ENCODE measurements around the gene KIAA1217.

KIAA1217 gene, protein sequence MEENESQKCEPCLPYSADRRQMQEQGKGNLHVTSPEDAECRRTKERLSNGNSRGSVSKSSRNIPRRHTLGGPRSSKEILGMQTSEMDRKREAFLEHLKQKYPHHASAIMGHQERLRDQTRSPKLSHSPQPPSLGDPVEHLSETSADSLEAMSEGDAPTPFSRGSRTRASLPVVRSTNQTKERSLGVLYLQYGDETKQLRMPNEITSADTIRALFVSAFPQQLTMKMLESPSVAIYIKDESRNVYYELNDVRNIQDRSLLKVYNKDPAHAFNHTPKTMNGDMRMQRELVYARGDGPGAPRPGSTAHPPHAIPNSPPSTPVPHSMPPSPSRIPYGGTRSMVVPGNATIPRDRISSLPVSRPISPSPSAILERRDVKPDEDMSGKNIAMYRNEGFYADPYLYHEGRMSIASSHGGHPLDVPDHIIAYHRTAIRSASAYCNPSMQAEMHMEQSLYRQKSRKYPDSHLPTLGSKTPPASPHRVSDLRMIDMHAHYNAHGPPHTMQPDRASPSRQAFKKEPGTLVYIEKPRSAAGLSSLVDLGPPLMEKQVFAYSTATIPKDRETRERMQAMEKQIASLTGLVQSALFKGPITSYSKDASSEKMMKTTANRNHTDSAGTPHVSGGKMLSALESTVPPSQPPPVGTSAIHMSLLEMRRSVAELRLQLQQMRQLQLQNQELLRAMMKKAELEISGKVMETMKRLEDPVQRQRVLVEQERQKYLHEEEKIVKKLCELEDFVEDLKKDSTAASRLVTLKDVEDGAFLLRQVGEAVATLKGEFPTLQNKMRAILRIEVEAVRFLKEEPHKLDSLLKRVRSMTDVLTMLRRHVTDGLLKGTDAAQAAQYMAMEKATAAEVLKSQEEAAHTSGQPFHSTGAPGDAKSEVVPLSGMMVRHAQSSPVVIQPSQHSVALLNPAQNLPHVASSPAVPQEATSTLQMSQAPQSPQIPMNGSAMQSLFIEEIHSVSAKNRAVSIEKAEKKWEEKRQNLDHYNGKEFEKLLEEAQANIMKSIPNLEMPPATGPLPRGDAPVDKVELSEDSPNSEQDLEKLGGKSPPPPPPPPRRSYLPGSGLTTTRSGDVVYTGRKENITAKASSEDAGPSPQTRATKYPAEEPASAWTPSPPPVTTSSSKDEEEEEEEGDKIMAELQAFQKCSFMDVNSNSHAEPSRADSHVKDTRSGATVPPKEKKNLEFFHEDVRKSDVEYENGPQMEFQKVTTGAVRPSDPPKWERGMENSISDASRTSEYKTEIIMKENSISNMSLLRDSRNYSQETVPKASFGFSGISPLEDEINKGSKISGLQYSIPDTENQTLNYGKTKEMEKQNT (N-terminal part only)

DNA sequence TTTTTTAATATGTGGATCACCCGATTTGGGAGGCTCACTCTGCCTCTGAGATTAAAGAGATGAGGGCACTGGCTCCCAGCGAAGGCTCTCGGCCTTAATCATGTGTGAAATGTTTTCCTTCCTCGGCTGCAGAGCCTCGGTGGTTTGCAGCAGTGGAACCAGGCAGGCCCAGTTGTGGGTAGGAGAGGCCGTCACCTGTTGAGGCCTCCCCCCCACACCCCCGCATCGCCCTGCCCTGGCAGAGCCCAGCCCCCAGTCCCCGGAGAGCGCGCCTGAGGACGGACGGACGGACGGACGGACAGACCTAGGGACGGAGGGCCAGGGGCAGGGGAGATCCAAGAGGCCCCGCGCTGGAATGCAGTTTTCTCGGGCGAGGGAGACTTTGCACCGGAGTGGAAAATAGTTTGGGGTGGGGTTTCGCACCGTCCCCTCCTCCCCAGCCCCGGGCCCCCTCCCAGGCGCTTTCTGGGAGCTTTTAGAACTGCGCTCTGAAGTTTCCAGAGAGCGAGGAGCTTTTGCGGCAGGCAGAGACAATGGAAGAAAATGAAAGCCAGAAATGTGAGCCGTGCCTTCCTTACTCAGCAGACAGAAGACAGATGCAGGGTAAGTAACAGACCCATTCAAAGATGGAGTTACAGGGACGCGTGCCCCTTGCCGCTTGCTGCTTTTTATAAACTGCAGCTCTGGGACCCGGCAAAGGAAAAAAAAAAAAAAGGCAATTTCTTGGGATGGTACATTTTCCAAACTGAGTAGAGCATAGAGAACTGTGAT, at the start of gene KIAA1217:
KIAA1217 (plus strand) TSS at position 478 of the 771 bp plus-strand sequence; CDS start at position 534, 56 bp downstream.
- Histone ChIP-seq H3K36me3 (ENCODE audit: control insufficient read depth, insufficient read depth, low read length) (no peaks in the 10 kb centered on the region), H3K9me3 (ENCODE audit: control insufficient read depth, low read length) (no peaks in the 10 kb centered on the region), H3K4me1 (ENCODE audit: control insufficient read depth, insufficient read depth, low read length) (peaks cover 6% of the 10 kb centered on the region), H3K4me3 (ENCODE audit: low read length) (peak within 1 kb of the TSS; percentile 51), H3K27me3 (ENCODE audit: control insufficient read depth, insufficient read depth, low read length) (no peaks in the 10 kb centered on the region), H3K9ac (ENCODE audit: low read length) (peak within 1 kb of the TSS; percentile 52)

DNA sequence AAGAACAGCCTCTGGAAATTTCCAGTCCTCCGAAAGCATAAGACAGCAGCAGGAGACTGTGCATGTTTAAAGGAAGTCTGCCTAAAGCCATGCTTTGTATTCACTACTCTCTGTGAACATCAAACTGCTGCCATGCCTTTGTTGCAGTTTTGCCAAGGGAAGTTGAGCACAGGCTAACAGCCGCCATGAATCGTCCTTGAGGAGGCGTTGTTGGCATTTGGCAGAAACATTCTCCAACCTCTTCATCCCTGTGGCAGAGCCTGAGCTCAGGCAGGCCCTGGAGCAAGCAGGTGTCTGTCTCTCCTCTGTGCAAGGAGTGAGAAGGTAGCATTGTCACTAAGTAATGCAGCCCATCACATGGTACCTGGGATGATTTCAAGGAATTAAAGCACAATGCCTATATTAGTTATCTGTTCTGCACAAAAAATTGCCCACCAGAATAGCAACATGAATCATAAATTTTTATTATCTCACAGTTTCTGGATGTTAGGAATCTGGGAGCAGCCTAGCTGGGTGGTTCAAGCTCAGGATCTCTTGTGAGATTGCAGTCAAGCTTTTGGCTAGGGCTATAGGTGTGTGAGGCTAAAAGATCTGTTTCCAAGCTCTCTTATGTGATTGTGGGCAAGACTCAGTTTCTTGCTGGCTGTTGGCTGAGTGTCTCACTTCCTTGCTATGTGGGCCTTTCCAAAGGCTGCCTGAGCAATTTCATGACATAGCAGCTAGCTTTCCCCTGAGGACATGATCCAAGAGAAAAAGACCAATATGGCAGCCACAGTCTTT, 46.5 kb upstream of the KIAA1217 start:
- Histone ChIP-seq H3K4me1 (ENCODE audit: control insufficient read depth, insufficient read depth, low read length) (no peaks in the 10 kb centered on the region), H3K27me3 (ENCODE audit: control insufficient read depth, insufficient read depth, low read length) (no peaks in the 10 kb centered on the region), H3K9ac (ENCODE audit: low read length) (no peak overlapping the region), H3K36me3 (ENCODE audit: control insufficient read depth, insufficient read depth, low read length) (no peaks in the 10 kb centered on the region), H3K9me3 (ENCODE audit: control insufficient read depth, low read length) (no peaks in the 10 kb centered on the region), H3K4me3 (ENCODE audit: low read length) (no peak overlapping the region)

DNA sequence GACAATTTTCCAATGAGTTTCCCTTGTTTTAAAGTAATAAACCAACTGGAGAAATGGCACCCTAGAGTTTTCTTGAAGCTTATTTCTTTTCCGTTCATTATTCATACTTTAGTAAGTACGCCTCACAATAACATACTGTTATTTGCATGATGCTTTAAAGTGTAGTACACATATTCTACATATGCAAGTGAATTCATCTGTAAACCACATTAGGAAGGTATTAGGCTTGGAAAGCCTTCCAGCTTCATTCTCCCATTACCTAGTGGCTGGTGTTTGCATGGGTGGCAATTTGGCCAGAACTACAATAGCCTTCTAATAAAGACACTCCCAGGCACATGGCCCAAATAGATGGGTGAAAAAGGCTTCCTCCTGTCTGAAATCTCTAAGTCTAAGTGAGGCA, 45.5 kb upstream of the KIAA1217 start:
- Histone ChIP-seq H3K27me3 (ENCODE audit: control insufficient read depth, insufficient read depth, low read length) (no peaks in the 10 kb centered on the region), H3K9ac (ENCODE audit: low read length) (no peak overlapping the region), H3K4me1 (ENCODE audit: control insufficient read depth, insufficient read depth, low read length) (no peaks in the 10 kb centered on the region), H3K9me3 (ENCODE audit: control insufficient read depth, low read length) (no peaks in the 10 kb centered on the region), H3K4me3 (ENCODE audit: low read length) (no peak overlapping the region), H3K36me3 (ENCODE audit: control insufficient read depth, insufficient read depth, low read length) (no peaks in the 10 kb centered on the region)

DNA sequence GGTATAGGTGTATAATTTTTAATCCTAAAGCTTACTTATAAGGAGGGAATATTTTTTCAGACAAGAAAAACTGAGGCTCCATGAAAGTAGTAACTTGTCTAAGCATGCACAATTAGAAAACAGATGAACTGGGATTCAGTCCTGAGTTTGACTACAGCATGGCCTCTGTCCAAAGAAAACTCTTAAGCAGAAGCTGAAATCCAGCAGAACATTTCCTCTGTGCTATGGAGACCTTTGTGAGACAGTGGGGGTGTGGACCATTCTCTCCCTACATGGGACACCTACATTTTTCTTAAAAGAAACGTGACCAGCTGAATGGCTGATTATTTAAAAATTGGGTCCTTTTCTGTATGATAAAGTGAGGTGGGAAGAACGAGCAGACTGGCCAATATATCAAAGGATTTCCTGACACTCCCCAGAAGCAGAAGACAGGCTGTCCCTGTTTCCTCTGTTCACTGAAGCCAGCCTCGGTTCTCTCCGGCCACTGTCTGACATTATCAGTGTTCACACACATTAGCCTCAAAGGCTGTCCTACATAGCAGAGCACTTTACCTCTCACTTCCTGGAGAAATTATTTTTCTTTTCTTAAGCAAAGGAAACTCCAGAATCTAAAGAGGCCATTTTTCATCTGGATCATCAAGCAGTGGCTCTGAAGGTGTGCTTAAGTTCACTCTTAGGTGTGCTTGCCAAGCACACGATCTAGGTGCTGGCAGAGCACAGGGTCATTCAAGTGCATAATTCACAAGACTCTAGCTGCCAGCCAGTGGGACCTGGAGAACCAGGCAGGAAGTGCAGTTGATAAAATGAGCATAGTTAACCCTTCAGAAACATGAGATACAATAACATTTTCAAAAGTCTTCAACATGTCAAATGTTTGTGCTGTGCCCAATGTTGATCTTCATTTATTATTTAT, 40.4 kb upstream of the KIAA1217 start:
- Histone ChIP-seq H3K27me3 (ENCODE audit: control insufficient read depth, insufficient read depth, low read length) (no peaks in the 10 kb centered on the region), H3K36me3 (ENCODE audit: control insufficient read depth, insufficient read depth, low read length) (no peaks in the 10 kb centered on the region), H3K9me3 (ENCODE audit: control insufficient read depth, low read length) (no peaks in the 10 kb centered on the region), H3K4me1 (ENCODE audit: control insufficient read depth, insufficient read depth, low read length) (no peaks in the 10 kb centered on the region), H3K4me3 (ENCODE audit: low read length) (no peak overlapping the region), H3K9ac (ENCODE audit: low read length) (no peak overlapping the region)

DNA sequence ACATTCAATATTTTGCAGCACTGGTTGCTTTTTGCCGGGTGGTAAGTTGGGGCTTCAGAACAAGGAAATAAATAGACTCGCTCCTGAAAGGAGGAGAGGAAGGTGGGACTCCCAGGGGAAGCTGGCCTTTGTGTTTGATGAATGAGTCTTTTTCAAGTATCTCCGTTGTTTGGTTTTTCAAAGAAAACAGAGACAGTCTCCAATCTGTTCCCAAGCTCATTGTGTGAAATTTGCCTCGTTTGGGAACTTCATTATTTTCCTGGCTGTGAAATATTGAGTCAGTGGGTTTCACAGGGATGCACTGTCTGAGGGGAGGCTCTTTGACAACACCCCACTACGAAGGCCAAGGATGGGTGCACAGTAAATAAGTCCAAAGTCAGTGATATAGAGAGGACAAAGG, 38.7 kb upstream of the KIAA1217 start:
- no peak overlapping the region for H3K9ac ChIP-seq (ENCODE audit: low read length)
- no peak overlapping the region for H3K4me3 ChIP-seq (ENCODE audit: low read length)
- H3K4me1 ChIP-seq (ENCODE audit: control insufficient read depth, insufficient read depth, low read length): no peaks in the 10 kb centered on the region
- no peaks in the 10 kb centered on the region for H3K27me3 ChIP-seq (ENCODE audit: control insufficient read depth, insufficient read depth, low read length)
- H3K36me3 ChIP-seq (ENCODE audit: control insufficient read depth, insufficient read depth, low read length): no peaks in the 10 kb centered on the region
- no peaks in the 10 kb centered on the region for H3K9me3 ChIP-seq (ENCODE audit: control insufficient read depth, low read length)

DNA sequence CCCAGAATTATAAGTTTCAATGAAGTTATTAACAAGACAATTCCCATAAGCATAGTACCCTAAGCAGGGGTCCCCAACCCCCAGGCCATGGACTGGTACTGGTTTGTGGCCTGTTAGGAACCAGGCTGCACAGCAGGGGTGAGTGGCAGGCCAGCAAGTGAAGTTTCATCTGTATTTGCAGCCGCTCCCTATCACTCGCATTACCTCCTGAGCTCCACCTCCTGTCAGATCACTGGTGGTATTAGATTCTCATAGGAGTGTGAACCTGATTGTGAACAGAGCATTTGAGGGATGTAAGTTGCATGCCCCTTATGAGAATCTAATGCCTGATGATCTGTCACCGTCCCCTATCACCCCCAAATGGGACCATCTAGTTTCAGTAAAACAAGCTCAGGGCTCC, 36.0 kb upstream of the KIAA1217 start:
- Histone ChIP-seq H3K27me3 (ENCODE audit: control insufficient read depth, insufficient read depth, low read length) (no peaks in the 10 kb centered on the region), H3K9ac (ENCODE audit: low read length) (no peak overlapping the region), H3K4me3 (ENCODE audit: low read length) (no peak overlapping the region)

DNA sequence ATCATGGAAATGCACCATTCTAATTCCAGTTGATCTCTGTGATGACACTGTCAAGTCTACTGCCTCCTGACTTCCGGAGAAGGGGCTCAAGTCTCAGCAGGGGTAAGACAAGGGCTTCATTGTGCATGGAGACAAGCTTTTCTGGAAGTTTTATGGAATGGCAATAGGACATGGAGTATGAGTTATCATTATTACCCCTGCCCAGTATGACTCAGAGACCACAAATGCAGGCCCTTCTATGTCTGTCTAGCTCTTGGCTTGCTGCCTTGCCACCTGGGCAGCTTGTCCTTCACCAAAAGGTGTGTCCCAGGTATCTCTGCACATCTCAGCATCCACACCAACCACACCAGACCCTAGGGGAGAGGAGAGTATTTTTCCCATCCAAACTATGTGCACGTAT, 34.9 kb upstream of the KIAA1217 start:
- no peaks in the 10 kb centered on the region for H3K36me3 ChIP-seq (ENCODE audit: control insufficient read depth, insufficient read depth, low read length)
- H3K4me3 ChIP-seq (ENCODE audit: low read length): no peak overlapping the region
- no peaks in the 10 kb centered on the region for H3K9me3 ChIP-seq (ENCODE audit: control insufficient read depth, low read length)
- H3K9ac ChIP-seq (ENCODE audit: low read length): no peak overlapping the region
- no peaks in the 10 kb centered on the region for H3K27me3 ChIP-seq (ENCODE audit: control insufficient read depth, insufficient read depth, low read length)
- no peaks in the 10 kb centered on the region for H3K4me1 ChIP-seq (ENCODE audit: control insufficient read depth, insufficient read depth, low read length)

More for the DNA sequence above, 36.0 kb upstream of the KIAA1217 start:
- Histone ChIP-seq H3K36me3 (ENCODE audit: control insufficient read depth, insufficient read depth, low read length) (no peaks in the 10 kb centered on the region), H3K4me1 (ENCODE audit: control insufficient read depth, insufficient read depth, low read length) (no peaks in the 10 kb centered on the region), H3K9me3 (ENCODE audit: control insufficient read depth, low read length) (no peaks in the 10 kb centered on the region)

DNA sequence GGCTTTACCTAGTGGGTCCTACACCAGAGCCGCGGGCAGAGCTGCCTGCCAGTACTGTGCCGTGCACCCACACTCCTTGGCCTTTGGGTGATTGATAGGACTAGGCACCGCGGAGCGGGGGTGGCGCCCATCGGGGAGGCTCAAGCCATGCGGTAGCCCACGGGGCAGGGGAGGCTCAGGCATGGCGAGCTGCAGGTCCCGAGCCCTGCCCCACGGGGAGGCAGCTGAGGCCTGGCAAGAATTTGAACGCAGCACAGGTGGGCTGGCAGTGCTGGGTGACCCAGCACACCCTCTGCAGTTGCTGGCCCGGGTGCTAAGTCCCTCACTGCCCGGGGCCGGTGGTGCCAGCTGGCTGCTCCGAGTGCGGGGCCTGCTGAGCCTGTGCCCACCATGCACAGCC, 32.3 kb upstream of the KIAA1217 start:
- Histone ChIP-seq H3K4me1 (ENCODE audit: control insufficient read depth, insufficient read depth, low read length) (no peaks in the 10 kb centered on the region), H3K9me3 (ENCODE audit: control insufficient read depth, low read length) (no peaks in the 10 kb centered on the region), H3K4me3 (ENCODE audit: low read length) (no peak overlapping the region), H3K9ac (ENCODE audit: low read length) (no peak overlapping the region), H3K27me3 (ENCODE audit: control insufficient read depth, insufficient read depth, low read length) (no peaks in the 10 kb centered on the region), H3K36me3 (ENCODE audit: control insufficient read depth, insufficient read depth, low read length) (no peaks in the 10 kb centered on the region)

DNA sequence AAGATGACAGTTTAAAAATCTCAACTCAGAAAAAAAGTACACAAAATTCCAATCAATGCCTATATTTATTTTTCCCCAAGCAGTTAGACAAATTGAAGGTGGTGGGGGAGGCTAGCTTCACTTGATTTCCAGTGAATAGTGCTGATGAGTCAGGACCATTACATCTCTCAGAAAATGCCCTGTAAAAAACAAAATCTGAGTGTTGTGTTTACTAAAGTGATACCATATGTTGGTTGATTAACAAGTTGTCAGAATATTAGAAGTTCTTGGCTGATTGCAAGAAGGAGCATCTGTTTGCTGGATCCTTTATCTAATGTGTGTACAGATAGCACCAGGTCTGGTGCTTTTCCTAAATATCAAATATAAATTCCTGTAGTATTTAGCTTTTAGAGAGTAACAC, 31.3 kb upstream of the KIAA1217 start:
- H3K4me1 ChIP-seq (ENCODE audit: control insufficient read depth, insufficient read depth, low read length): no peaks in the 10 kb centered on the region
- H3K4me3 ChIP-seq (ENCODE audit: low read length): no peak overlapping the region
- no peaks in the 10 kb centered on the region for H3K36me3 ChIP-seq (ENCODE audit: control insufficient read depth, insufficient read depth, low read length)
- no peak overlapping the region for H3K9ac ChIP-seq (ENCODE audit: low read length)
- H3K27me3 ChIP-seq (ENCODE audit: control insufficient read depth, insufficient read depth, low read length): no peaks in the 10 kb centered on the region
- H3K9me3 ChIP-seq (ENCODE audit: control insufficient read depth, low read length): no peaks in the 10 kb centered on the region

DNA sequence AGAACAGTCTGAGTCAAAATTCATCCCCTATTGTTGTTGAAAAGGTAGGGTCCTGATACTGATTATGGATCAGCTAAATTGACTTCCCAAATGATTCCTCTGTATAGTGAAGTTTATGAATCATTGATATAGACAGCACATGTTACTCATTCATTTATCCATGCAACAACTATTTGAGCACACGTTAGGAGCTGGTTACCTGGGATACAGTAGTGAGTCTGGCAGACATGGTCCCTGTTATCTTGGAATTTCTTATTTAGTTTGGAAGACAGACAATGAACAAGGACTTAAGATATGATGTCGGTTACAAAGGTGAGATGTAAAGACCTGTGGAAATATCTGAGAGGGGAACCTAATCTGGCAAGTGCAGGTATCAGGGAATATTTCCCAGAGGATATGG, 28.0 kb upstream of the KIAA1217 start:
- H3K4me1 ChIP-seq (ENCODE audit: control insufficient read depth, insufficient read depth, low read length): no peaks in the 10 kb centered on the region
- no peak overlapping the region for H3K4me3 ChIP-seq (ENCODE audit: low read length)
- no peaks in the 10 kb centered on the region for H3K36me3 ChIP-seq (ENCODE audit: control insufficient read depth, insufficient read depth, low read length)
- no peaks in the 10 kb centered on the region for H3K9me3 ChIP-seq (ENCODE audit: control insufficient read depth, low read length)
- no peak overlapping the region for H3K9ac ChIP-seq (ENCODE audit: low read length)
- H3K27me3 ChIP-seq (ENCODE audit: control insufficient read depth, insufficient read depth, low read length): no peaks in the 10 kb centered on the region

Data from mucosa of stomach (tissue), 1 donor.